Ishikawa (cell line): Measurements from ENCODE around the gene EHD4.

ENCODE experiments used
- CEBPB ChIP-seq: IDR thresholded peaks from 2 replicates; pipeline ENCODE4 v1.6.1; 2012
- CREB1 ChIP-seq: IDR thresholded peaks from 2 replicates; pipeline ENCODE4 v1.6.1; 2012; ENCODE audit warnings: low read depth
- EGR1 ChIP-seq: IDR thresholded peaks from 2 replicates; pipeline ENCODE4 v1.6.1; 2012
- EP300 ChIP-seq: IDR thresholded peaks from 2 replicates; pipeline ENCODE4 v1.6.1; 2012; ENCODE audit warnings: borderline replicate concordance
- FOXM1 ChIP-seq: IDR thresholded peaks from 2 replicates; pipeline ENCODE4 v1.6.1; 2012; ENCODE audit warnings: low read depth, borderline replicate concordance
- MAX ChIP-seq: IDR thresholded peaks from 2 replicates; pipeline ENCODE4 v1.6.1; 2012
- NFIC ChIP-seq: IDR thresholded peaks from 2 replicates; pipeline ENCODE4 v1.6.1; 2012
- RAD21 ChIP-seq: IDR thresholded peaks from 2 replicates; pipeline ENCODE4 v1.6.1; 2012; ENCODE audit warnings: low read depth
- TAF1 ChIP-seq: IDR thresholded peaks from 2 replicates; pipeline ENCODE4 v1.6.1; 2012; ENCODE audit warnings: low read depth, mild to moderate bottlenecking
- TCF12 ChIP-seq: IDR thresholded peaks from 2 replicates; pipeline ENCODE4 v1.6.1; 2012; ENCODE audit warnings: low read depth
- YY1 ChIP-seq: IDR thresholded peaks from 2 replicates; pipeline ENCODE4 v1.6.1; 2012; ENCODE audit warnings: low read depth
- ZBTB7A ChIP-seq: IDR thresholded peaks from 2 replicates; pipeline ENCODE4 v1.6.1; 2012; ENCODE audit warnings: low read depth
- TF ChIP-seq, protein P1 (sequence below): IDR thresholded peaks from 2 replicates; pipeline ENCODE4 v1.6.1; 2012; ENCODE audit warnings: low read depth, mild to moderate bottlenecking

- TF ChIP-seq, protein P1, sequence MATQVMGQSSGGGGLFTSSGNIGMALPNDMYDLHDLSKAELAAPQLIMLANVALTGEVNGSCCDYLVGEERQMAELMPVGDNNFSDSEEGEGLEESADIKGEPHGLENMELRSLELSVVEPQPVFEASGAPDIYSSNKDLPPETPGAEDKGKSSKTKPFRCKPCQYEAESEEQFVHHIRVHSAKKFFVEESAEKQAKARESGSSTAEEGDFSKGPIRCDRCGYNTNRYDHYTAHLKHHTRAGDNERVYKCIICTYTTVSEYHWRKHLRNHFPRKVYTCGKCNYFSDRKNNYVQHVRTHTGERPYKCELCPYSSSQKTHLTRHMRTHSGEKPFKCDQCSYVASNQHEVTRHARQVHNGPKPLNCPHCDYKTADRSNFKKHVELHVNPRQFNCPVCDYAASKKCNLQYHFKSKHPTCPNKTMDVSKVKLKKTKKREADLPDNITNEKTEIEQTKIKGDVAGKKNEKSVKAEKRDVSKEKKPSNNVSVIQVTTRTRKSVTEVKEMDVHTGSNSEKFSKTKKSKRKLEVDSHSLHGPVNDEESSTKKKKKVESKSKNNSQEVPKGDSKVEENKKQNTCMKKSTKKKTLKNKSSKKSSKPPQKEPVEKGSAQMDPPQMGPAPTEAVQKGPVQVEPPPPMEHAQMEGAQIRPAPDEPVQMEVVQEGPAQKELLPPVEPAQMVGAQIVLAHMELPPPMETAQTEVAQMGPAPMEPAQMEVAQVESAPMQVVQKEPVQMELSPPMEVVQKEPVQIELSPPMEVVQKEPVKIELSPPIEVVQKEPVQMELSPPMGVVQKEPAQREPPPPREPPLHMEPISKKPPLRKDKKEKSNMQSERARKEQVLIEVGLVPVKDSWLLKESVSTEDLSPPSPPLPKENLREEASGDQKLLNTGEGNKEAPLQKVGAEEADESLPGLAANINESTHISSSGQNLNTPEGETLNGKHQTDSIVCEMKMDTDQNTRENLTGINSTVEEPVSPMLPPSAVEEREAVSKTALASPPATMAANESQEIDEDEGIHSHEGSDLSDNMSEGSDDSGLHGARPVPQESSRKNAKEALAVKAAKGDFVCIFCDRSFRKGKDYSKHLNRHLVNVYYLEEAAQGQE = no peak
- TF ChIP-seq FOXM1 (no peak), EGR1 (no peak), EP300 (no peak), YY1 (no peak), CEBPB (no peak), TAF1 (no peak), MAX (no peak), TCF12 (no peak), CREB1 (no peak), RAD21 (no peak), NFIC (no peak), ZBTB7A (no peak)
Measured at GRCh38 chr15:41856716-41857115, 115.6 kb downstream of the EHD4 start.
